D721Med (cell line): ENCODE measurements around the gene TMED1.

Experiments
- DNase-seq: peaks from one replicate; pipeline ENCODE4 v3.0.0; 2011; ENCODE audit warnings: low spot score; ENCODE audit not compliant: insufficient read length
- FAIRE-seq: peaks from 2 replicates; lab custom pipeline; 2011; peaks lifted over from hg19 to GRCh38; lab: Jason Lieb, UNC
- TF ChIP-seq, protein P1 (sequence below): IDR thresholded peaks from 2 replicates; pipeline ENCODE4 v1.5.1; 2012; ENCODE audit warnings: mild to moderate bottlenecking, control low read depth; ENCODE audit not compliant: insufficient read depth; ENCODE audit errors: missing control alignments

The TMED1 gene

GRCh38 chr19:10819124-10820060 lies 16.6 kb downstream of the TMED1 start:
- TF ChIP-seq, protein P1, sequence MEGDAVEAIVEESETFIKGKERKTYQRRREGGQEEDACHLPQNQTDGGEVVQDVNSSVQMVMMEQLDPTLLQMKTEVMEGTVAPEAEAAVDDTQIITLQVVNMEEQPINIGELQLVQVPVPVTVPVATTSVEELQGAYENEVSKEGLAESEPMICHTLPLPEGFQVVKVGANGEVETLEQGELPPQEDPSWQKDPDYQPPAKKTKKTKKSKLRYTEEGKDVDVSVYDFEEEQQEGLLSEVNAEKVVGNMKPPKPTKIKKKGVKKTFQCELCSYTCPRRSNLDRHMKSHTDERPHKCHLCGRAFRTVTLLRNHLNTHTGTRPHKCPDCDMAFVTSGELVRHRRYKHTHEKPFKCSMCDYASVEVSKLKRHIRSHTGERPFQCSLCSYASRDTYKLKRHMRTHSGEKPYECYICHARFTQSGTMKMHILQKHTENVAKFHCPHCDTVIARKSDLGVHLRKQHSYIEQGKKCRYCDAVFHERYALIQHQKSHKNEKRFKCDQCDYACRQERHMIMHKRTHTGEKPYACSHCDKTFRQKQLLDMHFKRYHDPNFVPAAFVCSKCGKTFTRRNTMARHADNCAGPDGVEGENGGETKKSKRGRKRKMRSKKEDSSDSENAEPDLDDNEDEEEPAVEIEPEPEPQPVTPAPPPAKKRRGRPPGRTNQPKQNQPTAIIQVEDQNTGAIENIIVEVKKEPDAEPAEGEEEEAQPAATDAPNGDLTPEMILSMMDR = no peak
- FAIRE-seq = no peak
- no peak for DNase-seq

DNA sequence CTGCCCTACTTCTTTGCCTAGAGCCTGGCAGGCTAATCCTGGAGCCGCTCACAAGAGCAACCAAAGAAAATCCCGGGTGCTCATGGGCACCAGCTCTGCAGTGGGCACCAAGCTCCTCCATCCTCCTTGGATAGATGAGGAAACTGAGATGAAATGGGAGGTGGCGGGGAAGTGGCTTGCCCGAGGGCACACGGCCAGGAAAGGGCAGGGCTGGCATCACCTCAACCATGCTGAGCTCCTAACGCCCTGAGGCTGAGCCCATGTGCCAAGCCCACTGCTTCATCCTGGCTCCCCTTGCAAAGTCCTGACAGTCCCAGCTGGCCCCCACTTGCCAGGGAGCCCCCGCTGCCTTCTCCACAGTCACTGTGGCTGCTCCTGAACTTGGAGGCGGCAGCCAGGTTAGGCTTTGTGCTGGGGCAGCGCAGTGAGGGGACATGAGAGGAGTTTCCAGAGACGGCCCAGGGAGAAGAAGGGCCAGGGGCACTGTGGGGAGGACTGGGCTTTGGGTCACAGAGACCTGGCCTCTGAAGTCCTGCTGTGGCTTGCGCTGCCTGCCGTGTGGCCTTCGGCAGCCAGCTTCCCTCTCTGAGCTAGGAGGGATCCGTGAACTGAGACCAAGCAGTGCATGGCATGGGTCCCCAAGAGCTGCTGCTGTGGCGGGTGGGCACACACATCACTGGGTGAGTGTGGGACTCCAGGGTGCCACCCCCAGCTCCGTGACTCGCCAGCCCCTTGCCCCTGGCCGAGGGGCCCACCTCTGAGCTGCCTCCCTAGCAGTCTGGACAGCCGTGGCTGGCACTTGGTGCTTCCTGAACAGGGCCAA lies 17.5 kb downstream of the TMED1 start:
- FAIRE-seq (no peak), DNase-seq (no peak)
- TF ChIP-seq, protein P1 = no peak

- TF ChIP-seq, protein P1 = no peak
- FAIRE-seq = no peak
- no peak for DNase-seq
Measured at GRCh38 chr19:10817291-10818038, 18.5 kb downstream of the TMED1 start.

- DNase-seq = no peak
- no peak for FAIRE-seq
- TF ChIP-seq, protein P1 = no peak
Measured at GRCh38 chr19:10816691-10817090, 19.3 kb downstream of the TMED1 start.

DNA sequence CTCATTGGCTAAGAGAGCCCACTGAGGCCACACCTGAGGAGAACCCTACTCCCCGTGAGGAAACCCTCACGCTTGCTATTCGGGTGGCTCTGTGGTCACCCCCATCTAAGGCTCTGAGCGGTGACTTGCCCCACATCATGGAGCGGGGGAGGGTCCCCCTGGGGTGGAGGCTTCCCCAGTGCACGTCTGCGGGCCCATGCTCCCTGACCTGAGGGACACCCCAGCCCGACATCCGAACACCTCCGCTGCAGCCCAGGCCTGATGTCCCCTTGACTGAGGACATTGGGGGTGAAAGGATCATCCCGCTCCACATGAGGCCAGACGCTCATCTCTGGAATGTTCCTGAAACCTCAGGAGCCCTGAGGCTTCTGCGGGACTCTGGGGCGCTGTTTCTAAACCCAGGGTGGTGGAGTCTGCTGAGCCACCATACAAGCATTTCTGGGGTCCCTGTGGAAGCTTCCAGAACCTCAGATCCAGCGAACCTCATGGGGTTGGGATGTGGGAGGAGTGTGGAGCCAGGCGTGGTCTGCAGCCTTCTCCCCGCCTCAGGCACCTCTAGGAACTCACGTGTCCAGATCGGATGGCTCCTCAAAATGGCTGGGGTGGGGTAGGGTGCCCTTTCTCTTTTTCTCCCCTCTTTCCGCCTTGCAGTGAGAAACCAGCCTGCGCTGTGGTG lies 19.9 kb downstream of the TMED1 start:
- DNase-seq = no peak
- FAIRE-seq = no peak
- TF ChIP-seq, protein P1 = no peak

DNA sequence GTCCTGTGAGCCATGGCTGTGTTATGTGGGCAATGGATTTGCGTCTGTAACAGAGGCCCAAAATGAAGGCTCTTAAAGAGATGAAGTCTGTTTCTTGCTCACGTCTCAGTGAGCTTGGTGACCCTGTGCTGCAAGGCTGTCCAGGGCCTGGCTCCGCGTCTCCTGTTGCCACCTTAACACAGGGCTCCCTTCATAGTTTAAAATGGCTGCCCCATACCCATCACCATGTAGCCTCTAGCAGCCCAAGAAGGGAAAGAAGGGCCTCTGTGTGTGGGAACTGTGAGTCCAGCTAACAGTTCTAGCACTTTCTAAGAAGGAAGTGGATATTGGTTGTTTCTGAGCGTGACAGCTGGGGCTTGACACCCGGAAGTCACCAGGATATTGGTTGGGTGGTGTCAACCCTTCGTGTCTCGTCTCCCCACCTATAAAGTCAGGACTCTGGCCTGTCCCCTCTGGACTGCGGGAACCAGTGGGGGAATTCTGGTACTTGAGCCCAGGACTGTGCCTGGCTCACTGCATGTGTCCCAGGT lies 20.9 kb downstream of the TMED1 start:
- no peak for FAIRE-seq
- DNase-seq = no peak
- TF ChIP-seq, protein P1 = no peak
